ENCODE measurements around the gene TGIF1.
A peak's percentile ranks its signal among the peaks of the same experiment; 100 is the strongest.

The TGIF1 gene

DNA sequence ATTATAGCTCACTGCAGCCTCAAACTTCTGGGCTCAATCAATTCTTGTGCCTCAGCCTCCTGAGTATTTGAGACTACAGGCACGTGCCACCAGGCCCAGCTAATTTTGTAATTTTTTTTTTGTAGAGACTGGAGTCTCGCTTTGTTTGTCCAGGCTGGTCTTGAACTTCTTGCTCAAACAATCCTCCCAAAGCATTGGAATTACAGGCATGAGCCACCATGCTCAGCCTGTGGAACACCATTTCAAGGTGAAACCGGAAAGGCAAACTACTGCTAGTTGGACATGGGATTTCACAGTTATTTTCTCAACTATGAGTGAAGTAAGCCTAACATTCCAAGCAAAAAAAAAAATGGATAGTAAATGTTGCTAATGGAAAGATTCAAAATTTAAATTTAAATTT lies 20.9 kb upstream of the TGIF1 start:
- no peak for DNase-seq (ENCODE audit: low read depth)

DNA sequence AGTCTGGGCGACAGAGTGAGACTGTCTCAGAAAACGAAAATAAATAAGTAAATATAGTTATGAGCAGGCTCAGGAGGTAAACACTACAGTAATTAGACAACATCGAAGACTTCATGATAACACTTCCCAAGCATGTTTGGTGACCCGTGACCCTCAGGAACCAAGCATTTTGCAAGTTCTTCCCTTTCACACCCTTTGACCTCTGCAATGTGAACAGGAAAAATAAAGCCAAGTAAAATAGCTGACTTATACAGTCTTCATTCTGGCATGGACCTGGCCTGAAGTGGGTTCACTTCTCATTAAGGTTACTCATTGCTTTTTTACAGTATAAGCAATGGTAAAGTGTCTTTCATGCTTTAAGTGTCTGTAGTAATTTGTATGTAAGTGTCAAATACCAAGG lies 15.3 kb upstream of the TGIF1 start:
- DNase-seq (ENCODE audit: low read depth): no peak
- H3K4me3 ChIP-seq (ENCODE audit: low read length): no peak overlapping the region
- TF ChIP-seq, protein P1, sequence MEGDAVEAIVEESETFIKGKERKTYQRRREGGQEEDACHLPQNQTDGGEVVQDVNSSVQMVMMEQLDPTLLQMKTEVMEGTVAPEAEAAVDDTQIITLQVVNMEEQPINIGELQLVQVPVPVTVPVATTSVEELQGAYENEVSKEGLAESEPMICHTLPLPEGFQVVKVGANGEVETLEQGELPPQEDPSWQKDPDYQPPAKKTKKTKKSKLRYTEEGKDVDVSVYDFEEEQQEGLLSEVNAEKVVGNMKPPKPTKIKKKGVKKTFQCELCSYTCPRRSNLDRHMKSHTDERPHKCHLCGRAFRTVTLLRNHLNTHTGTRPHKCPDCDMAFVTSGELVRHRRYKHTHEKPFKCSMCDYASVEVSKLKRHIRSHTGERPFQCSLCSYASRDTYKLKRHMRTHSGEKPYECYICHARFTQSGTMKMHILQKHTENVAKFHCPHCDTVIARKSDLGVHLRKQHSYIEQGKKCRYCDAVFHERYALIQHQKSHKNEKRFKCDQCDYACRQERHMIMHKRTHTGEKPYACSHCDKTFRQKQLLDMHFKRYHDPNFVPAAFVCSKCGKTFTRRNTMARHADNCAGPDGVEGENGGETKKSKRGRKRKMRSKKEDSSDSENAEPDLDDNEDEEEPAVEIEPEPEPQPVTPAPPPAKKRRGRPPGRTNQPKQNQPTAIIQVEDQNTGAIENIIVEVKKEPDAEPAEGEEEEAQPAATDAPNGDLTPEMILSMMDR (conservative IDR thresholded peaks at IDR 0.05; ENCODE audit: low read depth, low read length): no peak

More for the DNA sequence above, 20.9 kb upstream of the TGIF1 start:
- no peak overlapping the region for H3K4me3 ChIP-seq (ENCODE audit: low read length)
- TF ChIP-seq, protein P1 (conservative IDR thresholded peaks at IDR 0.05; ENCODE audit: low read depth, low read length): no peak

DNA sequence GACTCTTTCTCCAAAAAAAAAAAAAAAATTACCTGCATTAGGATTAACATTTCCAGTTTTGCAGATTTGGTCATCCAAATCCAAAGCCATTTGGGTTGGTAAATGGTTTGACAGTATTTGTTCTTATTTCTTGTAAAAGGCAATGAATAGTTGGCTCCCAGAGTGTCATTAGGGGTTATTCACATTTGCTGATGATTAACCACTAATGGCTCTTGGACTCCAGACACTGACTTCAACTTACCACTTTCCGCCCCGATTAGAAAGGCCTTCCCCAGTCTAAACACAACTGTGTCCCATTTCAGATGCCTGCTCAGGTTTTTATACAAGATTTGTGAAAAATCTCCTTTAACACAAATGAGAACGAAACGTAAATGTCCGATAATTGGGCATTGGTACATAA lies 9.6 kb upstream of the TGIF1 start:
- no peak overlapping the region for H3K4me3 ChIP-seq (ENCODE audit: low read length)
- TF ChIP-seq, protein P1 (conservative IDR thresholded peaks at IDR 0.05; ENCODE audit: low read depth, low read length): no peak
- DNase-seq (ENCODE audit: low read depth): no peak

DNA sequence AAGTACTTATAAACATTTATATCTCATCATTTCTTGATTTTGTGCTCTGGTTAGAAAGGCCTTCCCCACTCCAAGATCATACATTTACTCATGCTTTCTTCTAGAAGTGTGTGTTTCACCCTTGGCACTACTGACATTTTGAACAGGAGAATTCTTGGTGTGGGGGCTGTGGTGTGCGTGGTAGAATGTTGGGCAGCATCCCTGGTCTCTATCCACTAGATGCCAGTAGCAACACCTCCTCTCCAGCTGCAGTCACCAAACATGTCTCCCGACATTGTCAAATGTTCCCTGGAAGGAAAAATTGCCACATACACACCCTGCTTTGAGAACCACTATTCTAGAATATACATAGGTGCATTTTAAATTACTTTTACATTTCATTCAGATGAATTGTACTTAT lies 8.7 kb upstream of the TGIF1 start:
- no peak overlapping the region for H3K4me3 ChIP-seq (ENCODE audit: low read length)
- TF ChIP-seq, protein P1 (conservative IDR thresholded peaks at IDR 0.05; ENCODE audit: low read depth, low read length): peak; percentile 44
- no peak for DNase-seq (ENCODE audit: low read depth)

DNA sequence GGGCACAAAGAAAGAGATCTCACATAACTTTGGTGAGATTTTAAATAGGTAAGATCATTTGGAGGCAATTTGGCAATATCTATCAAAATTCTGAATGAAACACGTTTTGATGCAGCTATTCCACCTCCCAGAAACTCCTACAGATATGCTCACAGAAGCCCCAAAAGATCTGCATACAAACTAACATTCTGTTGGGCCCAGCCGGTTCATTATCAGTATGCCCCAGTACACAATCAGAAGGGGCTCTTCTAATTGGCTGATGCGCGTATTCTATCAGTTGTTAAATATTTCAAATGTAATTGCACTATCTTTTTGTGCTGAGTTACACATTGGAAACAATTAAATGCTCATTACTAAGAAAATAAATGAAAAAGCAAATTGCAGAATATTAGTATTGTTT lies 7.1 kb upstream of the TGIF1 start:
- TF ChIP-seq, protein P1 (conservative IDR thresholded peaks at IDR 0.05; ENCODE audit: low read depth, low read length): no peak
- DNase-seq (ENCODE audit: low read depth): no peak
- no peak overlapping the region for H3K4me3 ChIP-seq (ENCODE audit: low read length)

DNA sequence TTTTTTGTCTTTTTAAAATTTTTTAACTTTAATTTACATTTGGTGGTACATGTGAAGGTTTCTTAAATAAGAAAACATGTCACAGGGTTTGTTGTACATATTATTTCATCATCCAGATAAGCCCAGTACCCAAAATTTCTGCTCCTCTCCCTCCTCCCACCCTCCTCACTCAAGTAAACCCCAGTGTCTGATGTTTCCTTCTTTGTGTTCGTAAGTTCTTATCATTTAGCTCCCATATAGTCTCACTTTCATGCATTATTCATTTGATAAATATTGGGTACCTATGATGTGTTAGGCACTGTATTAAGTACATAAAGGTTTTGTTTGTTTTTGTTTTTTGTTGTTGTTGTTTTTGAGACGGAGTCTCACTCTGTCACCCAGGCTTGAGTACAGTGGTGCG lies 5.7 kb upstream of the TGIF1 start:
- no peak overlapping the region for H3K4me3 ChIP-seq (ENCODE audit: low read length)
- TF ChIP-seq, protein P1 (conservative IDR thresholded peaks at IDR 0.05; ENCODE audit: low read depth, low read length): no peak
- DNase-seq (ENCODE audit: low read depth): no peak

DNA sequence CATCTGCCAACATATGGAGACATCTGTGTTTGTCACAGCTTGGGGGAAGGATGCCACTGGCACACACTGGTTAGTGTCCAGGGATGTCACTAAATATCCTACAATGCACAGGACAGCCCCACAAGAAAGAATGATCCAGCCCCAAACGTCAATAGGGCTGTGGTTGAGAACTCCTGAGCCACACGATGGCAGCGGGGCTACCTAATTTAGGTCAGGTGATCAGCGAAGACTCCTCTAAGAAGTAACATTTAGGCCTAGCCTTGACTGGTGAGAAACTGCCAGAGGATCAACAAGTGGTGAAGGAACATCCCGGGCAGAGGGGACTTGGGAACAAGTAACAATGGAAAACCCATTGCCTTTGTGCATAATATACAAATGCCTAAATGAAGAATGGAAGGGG lies 5.0 kb upstream of the TGIF1 start:
- no peak for DNase-seq (ENCODE audit: low read depth)
- H3K4me3 ChIP-seq (ENCODE audit: low read length): no peak overlapping the region
- TF ChIP-seq, protein P1 (conservative IDR thresholded peaks at IDR 0.05; ENCODE audit: low read depth, low read length): no peak

Data from retinal pigment epithelial cell (primary cell).